ENCODE data around the gene C1R. TPM values are rescaled to one million over a fixed set of nuclear protein-coding genes. Genes with fewer than 3 reads are reported as not detected.

C1R gene
- total and polyA plus RNA-seq, 4 donors = 148 to 1,570 (median 964) TPM

DNA sequence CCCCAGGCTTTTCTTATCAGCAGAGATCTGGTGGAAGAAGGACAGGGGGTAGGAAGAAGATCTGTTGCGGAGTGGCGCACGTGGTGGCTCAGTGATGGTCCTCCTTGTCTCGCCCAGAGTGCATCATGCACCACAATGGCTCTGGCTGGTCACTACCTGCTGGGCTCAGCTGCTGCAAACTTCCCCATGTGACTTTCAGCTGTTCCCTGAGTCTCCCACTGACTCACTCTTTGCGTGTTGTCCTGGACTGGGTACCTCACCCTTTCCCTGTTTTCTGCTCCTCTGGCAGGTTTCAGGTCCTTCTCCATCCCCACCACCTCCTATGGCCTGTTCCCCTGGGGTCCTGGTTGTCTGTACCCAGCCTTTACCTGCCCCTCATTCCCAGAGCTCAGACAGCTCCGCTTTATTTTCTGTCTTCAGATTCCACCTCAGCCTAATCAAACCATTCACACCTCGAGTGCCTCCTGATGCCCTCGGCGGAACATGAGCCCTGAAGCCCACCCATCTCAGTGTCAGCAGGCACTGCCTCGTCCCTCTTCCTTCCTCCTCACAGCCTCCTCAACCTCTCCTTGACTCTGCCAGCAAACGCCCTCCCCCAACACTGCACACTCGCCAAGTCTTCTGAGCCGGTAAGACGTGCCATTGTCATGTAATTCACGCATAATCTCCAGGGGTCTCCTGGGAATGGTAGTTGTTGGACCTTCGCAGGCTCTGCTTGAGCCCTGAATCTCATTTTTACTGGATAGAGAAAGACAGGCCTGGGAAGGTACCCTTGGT is 1.8 kb downstream of the C1R start:
- Histone ChIP-seq H3K4me3 (ENCODE audit: low read length in 2 of 2) (no peak overlapping the region), H3K9me3 (ENCODE audit: control insufficient read depth, low read length) (no peaks in the 10 kb centered on the region), H3K27me3 (ENCODE audit: control insufficient read depth in 1 of 2, insufficient read depth in 2 of 2, low read length in 1 of 2) (no peaks in the 10 kb centered on the region), H3K36me3 (ENCODE audit: control insufficient read depth in 1 of 2, insufficient read depth in 2 of 2, low read length in 1 of 2) (peaks cover 0 to 2% of the 10 kb centered on the region in 2 donors), H3K27ac (ENCODE audit: low read depth in 1 of 2, low read length in 2 of 2) (no peak overlapping the region), H3K4me1 (ENCODE audit: control insufficient read depth in 1 of 2, insufficient read depth in 2 of 2, low read length in 2 of 2) (no peaks in the 10 kb centered on the region)
- WGBS, 2 donors = 80 to 81% methylated on average over 15 to 16 of the region's 16 CpGs
- no peak for DNase-seq
- intact Hi-C loops (cut with DNase I) = loop anchor here in 1 of 2 donors (10.0 kb wide), 1 partner anchor 76 kb away; the partner anchor contains the start of gene LPCAT3
- ATAC-seq (ENCODE audit: low FRiP score) = no peak

DNA sequence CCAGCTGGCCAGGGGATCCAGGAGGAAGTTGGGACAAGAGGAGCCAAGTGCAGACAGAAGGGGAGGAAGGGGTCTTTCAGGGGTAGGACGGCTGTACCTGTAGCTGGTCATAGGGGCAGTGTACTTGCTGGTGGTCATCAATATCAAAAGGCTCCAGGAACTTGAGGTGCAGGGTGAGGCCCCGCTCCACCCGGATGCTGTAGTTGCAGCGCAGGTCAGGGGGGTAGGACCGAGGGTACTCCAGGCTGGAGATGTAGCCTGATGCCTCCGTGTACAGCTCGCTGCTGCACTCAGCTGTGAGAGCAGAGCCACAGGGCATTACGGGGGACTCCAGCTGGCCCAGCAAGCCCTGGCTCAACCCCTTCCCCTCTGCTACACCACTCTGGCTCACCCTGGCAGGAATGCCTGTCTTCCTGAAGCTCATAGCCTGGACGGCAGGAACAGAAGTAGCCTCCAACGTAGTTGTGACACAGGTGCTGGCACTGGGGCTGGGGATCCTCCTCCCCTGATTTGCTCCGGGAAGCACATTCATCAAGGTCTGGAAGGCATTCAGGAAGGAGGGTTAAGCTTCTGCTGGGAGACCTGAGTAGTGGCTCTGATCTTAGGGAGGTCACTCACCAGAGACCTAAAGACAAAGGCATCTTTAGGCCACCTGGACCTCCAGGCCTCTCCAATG is 2.9 kb downstream of the C1R start:
- no peak for DNase-seq
- Histone ChIP-seq H3K4me1 (ENCODE audit: control insufficient read depth in 1 of 2, insufficient read depth in 2 of 2, low read length in 2 of 2) (no peaks in the 10 kb centered on the region), H3K9me3 (ENCODE audit: control insufficient read depth, low read length) (no peaks in the 10 kb centered on the region), H3K4me3 (ENCODE audit: low read length in 2 of 2) (no peak overlapping the region), H3K27me3 (ENCODE audit: control insufficient read depth in 1 of 2, insufficient read depth in 2 of 2, low read length in 1 of 2) (no peaks in the 10 kb centered on the region), H3K27ac (ENCODE audit: low read depth in 1 of 2, low read length in 2 of 2) (no peak overlapping the region), H3K36me3 (ENCODE audit: control insufficient read depth in 1 of 2, insufficient read depth in 2 of 2, low read length in 1 of 2) (peaks cover 2 to 6% of the 10 kb centered on the region in 2 donors)
- intact Hi-C loops (cut with DNase I) = no loop called here
- WGBS, 2 donors = 90 to 93% methylated on average over 11 of the region's 11 CpGs
- no peak for ATAC-seq (ENCODE audit: low FRiP score)

DNA sequence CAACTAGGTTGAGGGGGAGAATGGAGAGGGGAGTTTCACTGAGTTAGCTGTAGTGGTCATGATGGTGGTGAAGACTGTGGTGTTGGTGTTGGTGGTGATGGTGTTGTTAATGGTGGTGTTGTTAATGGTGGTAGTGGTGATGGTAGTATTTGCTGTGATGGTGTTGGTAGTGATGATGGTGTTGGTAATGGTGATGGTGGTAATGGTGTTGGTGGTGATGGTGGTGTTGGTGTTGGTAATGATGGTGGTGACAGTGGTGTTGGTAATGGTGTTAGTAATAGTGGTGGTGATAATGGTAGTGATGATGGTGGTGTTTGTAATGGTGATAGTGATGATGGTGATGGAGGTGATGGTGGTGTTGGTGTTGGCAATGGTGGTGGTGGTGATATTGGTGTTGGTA is 9.1 kb downstream of the C1R start:
- H3K4me1 ChIP-seq (ENCODE audit: control insufficient read depth in 1 of 2, insufficient read depth in 2 of 2, low read length in 2 of 2) = no peaks in the 10 kb centered on the region
- H3K27ac ChIP-seq (ENCODE audit: low read depth in 1 of 2, low read length in 2 of 2) = no peak overlapping the region
- intact Hi-C loops (cut with DNase I) = no loop called here
- peaks cover 2 to 7% of the 10 kb centered on the region in 2 donors for H3K36me3 ChIP-seq (ENCODE audit: control insufficient read depth in 1 of 2, insufficient read depth in 2 of 2, low read length in 1 of 2)
- H3K4me3 ChIP-seq (ENCODE audit: low read length in 2 of 2) = no peak overlapping the region
- H3K27me3 ChIP-seq (ENCODE audit: control insufficient read depth in 1 of 2, insufficient read depth in 2 of 2, low read length in 1 of 2) = no peaks in the 10 kb centered on the region
- DNase-seq (no peak), ATAC-seq (ENCODE audit: low FRiP score) (no peak)
- H3K9me3 ChIP-seq (ENCODE audit: control insufficient read depth, low read length) = no peaks in the 10 kb centered on the region

DNA sequence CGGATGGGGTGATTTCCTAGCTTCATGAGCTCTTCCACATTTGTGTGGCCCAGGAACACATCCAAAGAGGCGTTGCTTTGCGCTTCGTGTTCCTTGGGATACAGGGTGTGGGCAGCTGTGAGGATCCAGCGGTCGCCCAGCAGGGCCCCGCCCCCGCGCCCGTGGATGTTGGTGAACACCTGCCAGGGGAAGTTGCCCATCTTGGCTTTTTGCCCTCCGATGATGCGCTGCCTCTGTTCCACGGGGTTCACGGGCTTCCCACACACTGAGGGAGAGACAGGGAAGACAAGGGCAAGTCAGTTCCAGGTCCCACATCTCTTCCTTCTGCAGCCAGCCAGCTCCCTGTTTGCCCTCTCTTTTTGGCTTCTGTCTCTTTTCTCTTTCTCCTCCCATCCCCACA is 11.2 kb downstream of the C1R start:
- no peak for ATAC-seq (ENCODE audit: low FRiP score)
- Histone ChIP-seq H3K4me1 (ENCODE audit: control insufficient read depth in 1 of 2, insufficient read depth in 2 of 2, low read length in 2 of 2) (no peaks in the 10 kb centered on the region), H3K27ac (ENCODE audit: low read depth in 1 of 2, low read length in 2 of 2) (no peak overlapping the region), H3K36me3 (ENCODE audit: control insufficient read depth in 1 of 2, insufficient read depth in 2 of 2, low read length in 1 of 2) (peaks cover 2 to 7% of the 10 kb centered on the region in 2 donors), H3K9me3 (ENCODE audit: control insufficient read depth, low read length) (no peaks in the 10 kb centered on the region), H3K4me3 (ENCODE audit: low read length in 2 of 2) (no peak overlapping the region), H3K27me3 (ENCODE audit: control insufficient read depth in 1 of 2, insufficient read depth in 2 of 2, low read length in 1 of 2) (no peaks in the 10 kb centered on the region)
- no peak for DNase-seq
- 91 to 92% methylated on average over 14 of the region's 14 CpGs for WGBS, 2 donors
- intact Hi-C loops (cut with DNase I) = no loop called here

DNA sequence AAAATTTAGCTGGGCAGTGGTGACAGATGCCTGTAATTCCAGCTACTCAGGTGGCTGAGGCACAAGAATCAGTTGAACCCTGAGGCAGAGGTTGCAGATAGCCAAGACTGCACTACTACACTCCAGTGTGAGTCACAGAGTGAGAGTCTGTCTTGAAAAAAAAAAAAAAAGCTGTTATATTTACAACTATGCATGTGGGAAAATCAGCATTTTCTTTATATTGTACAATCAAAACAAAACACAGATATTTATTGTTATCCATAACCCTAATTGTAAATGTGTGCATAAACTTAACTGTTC is 12.5 kb downstream of the C1R start:
- Histone ChIP-seq H3K36me3 (ENCODE audit: control insufficient read depth in 1 of 2, insufficient read depth in 2 of 2, low read length in 1 of 2) (peaks cover 1 to 6% of the 10 kb centered on the region in 2 donors), H3K27ac (ENCODE audit: low read depth in 1 of 2, low read length in 2 of 2) (peak overlapping the region in 1 of 2 donors; percentile 70), H3K4me3 (ENCODE audit: low read length in 2 of 2) (no peak overlapping the region), H3K4me1 (ENCODE audit: control insufficient read depth in 1 of 2, insufficient read depth in 2 of 2, low read length in 2 of 2) (no peaks in the 10 kb centered on the region), H3K27me3 (ENCODE audit: control insufficient read depth in 1 of 2, insufficient read depth in 2 of 2, low read length in 1 of 2) (no peaks in the 10 kb centered on the region), H3K9me3 (ENCODE audit: control insufficient read depth, low read length) (no peaks in the 10 kb centered on the region)
- DNase-seq = no peak
- ATAC-seq (ENCODE audit: low FRiP score) = peak; percentile 64
- intact Hi-C loops (cut with DNase I) = no loop called here

DNA sequence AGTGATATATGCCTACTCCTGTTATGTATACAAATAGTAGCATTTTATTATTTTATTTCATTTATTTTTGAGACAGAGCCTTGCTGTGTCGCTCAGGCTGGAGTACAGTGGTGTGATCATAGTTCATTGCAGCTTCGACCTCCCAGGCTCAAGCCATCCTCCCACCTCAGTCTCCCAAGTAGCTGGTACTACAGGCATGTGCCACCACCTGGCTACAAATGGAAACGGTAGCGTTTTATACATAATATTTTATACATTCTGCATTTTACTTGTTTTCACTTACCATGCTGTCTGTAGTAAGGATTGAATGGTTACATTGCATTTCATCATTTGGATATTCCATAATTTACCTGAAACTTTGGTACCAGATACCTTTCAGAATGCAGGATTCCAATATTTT is 14.1 kb downstream of the C1R start:
- Histone ChIP-seq H3K27me3 (ENCODE audit: control insufficient read depth in 1 of 2, insufficient read depth in 2 of 2, low read length in 1 of 2) (no peaks in the 10 kb centered on the region), H3K36me3 (ENCODE audit: control insufficient read depth in 1 of 2, insufficient read depth in 2 of 2, low read length in 1 of 2) (peaks cover 0 to 3% of the 10 kb centered on the region in 2 donors), H3K4me1 (ENCODE audit: control insufficient read depth in 1 of 2, insufficient read depth in 2 of 2, low read length in 2 of 2) (no peaks in the 10 kb centered on the region), H3K4me3 (ENCODE audit: low read length in 2 of 2) (no peak overlapping the region), H3K9me3 (ENCODE audit: control insufficient read depth, low read length) (no peaks in the 10 kb centered on the region), H3K27ac (ENCODE audit: low read depth in 1 of 2, low read length in 2 of 2) (no peak overlapping the region)
- intact Hi-C loops (cut with DNase I) = no loop called here
- DNase-seq (no peak), ATAC-seq (ENCODE audit: low FRiP score) (no peak)
- WGBS, 2 donors = 64 to 70% methylated on average over 4 of the region's 4 CpGs

DNA sequence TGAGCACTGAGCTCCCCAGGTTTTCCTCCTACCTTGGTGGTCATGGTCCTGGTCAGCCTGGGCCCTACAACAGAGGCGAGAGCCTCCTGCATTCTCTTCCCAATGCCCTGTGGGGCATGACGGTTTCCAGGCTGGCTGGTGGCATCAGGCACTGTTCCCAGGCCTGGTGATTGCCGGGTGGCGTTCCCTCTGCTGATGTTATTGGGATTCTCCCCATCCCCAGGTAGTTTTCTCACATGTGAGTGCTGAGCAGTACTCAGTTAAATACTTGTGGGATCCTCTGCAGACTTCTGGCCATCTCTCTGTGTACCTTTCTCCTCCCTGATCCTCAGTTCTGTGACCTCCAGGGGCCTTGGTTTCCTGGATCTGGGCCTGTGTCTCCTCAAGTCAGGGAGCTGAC is 15.8 kb downstream of the C1R start:
- Histone ChIP-seq H3K4me1 (ENCODE audit: control insufficient read depth in 1 of 2, insufficient read depth in 2 of 2, low read length in 2 of 2) (no peaks in the 10 kb centered on the region), H3K27ac (ENCODE audit: low read depth in 1 of 2, low read length in 2 of 2) (no peak overlapping the region), H3K4me3 (ENCODE audit: low read length in 2 of 2) (no peak overlapping the region), H3K9me3 (ENCODE audit: control insufficient read depth, low read length) (no peaks in the 10 kb centered on the region), H3K27me3 (ENCODE audit: control insufficient read depth in 1 of 2, insufficient read depth in 2 of 2, low read length in 1 of 2) (no peaks in the 10 kb centered on the region), H3K36me3 (ENCODE audit: control insufficient read depth in 1 of 2, insufficient read depth in 2 of 2, low read length in 1 of 2) (peaks cover 0 to 3% of the 10 kb centered on the region in 2 donors)
- ATAC-seq (ENCODE audit: low FRiP score) = no peak
- WGBS, 2 donors = 93 to 95% methylated on average over 4 of the region's 4 CpGs
- no peak for DNase-seq
- intact Hi-C loops (cut with DNase I) = no loop called here

DNA sequence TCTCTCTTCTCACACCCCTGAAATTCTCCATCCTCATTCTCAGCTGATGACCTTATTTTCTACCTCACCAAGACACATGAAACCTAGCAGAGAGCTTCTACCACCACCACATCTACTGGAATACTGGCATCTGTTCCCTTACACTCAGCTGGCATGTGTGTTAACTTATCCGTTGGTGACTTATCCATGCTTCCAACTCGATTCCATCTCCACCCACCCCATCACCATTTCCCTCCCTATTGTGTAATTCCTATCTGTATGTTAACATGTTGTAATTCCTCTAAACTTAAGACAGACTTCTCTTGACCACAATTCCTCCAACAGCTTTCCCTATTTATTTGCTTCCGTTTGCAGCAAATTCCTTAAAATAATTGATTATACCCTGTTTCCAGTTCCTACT is 16.3 kb downstream of the C1R start:
- H3K27ac ChIP-seq (ENCODE audit: low read depth in 1 of 2, low read length in 2 of 2) = no peak overlapping the region
- no peak overlapping the region for H3K4me3 ChIP-seq (ENCODE audit: low read length in 2 of 2)
- DNase-seq (no peak), ATAC-seq (ENCODE audit: low FRiP score) (no peak)
- intact Hi-C loops (cut with DNase I) = no loop called here
- H3K27me3 ChIP-seq (ENCODE audit: control insufficient read depth in 1 of 2, insufficient read depth in 2 of 2, low read length in 1 of 2) = no peaks in the 10 kb centered on the region
- WGBS, 2 donors = 66 to 67% methylated on average over 3 of the region's 3 CpGs
- no peaks in the 10 kb centered on the region for H3K4me1 ChIP-seq (ENCODE audit: control insufficient read depth in 1 of 2, insufficient read depth in 2 of 2, low read length in 2 of 2)
- peaks cover 0 to 2% of the 10 kb centered on the region in 2 donors for H3K36me3 ChIP-seq (ENCODE audit: control insufficient read depth in 1 of 2, insufficient read depth in 2 of 2, low read length in 1 of 2)
- no peaks in the 10 kb centered on the region for H3K9me3 ChIP-seq (ENCODE audit: control insufficient read depth, low read length)

DNA sequence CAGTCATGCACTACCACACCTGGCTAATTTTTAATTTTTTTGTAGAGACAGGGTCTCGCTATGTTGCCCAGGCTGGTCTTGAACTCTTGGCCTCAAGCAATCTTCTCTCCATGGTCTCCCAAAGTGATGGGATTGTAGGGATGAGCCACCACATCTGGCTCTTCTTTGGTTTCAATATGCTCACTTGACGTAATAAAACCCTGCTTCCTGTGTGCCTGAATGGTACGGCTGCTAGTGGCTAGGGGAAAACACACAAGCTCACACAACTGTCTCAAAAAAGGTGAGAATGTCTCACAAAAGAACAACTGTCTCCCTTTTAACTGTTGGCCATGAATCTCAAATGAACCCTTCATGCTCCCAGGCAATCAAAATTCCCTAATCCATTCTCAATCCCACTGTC is 16.7 kb downstream of the C1R start:
- Histone ChIP-seq H3K4me3 (ENCODE audit: low read length in 2 of 2) (no peak overlapping the region), H3K36me3 (ENCODE audit: control insufficient read depth in 1 of 2, insufficient read depth in 2 of 2, low read length in 1 of 2) (no peaks in the 10 kb centered on the region), H3K9me3 (ENCODE audit: control insufficient read depth, low read length) (no peaks in the 10 kb centered on the region), H3K27ac (ENCODE audit: low read depth in 1 of 2, low read length in 2 of 2) (no peak overlapping the region), H3K27me3 (ENCODE audit: control insufficient read depth in 1 of 2, insufficient read depth in 2 of 2, low read length in 1 of 2) (no peaks in the 10 kb centered on the region), H3K4me1 (ENCODE audit: control insufficient read depth in 1 of 2, insufficient read depth in 2 of 2, low read length in 2 of 2) (no peaks in the 10 kb centered on the region)
- ATAC-seq (ENCODE audit: low FRiP score) (no peak), DNase-seq (no peak)
- intact Hi-C loops (cut with DNase I) = no loop called here
- 81 to 82% methylated on average over 3 of the region's 3 CpGs for WGBS, 2 donors
